Hepatocyte (in vitro differentiated cells): ENCODE results near the gene CD44. TPM values are rescaled to one million over a fixed set of nuclear protein-coding genes. Genes with fewer than 3 reads are reported as not detected.

Experiments
- DNase-seq: peaks from one replicate; pipeline ENCODE4 v3.0.0-alpha.2; 2016; ENCODE audit warnings: low spot score
- H2AFZ ChIP-seq: fragments of 200-600 bp; sonication (generic); 2 replicates; pipeline ENCODE4 v1.6.0; 2016; ENCODE audit warnings: antibody characterized with exemption, mild to moderate bottlenecking
- H3K27ac ChIP-seq: fragments of 200-600 bp; sonication (generic); 2 replicates; pipeline ENCODE4 v1.5.1; 2016; ENCODE audit warnings: mild to moderate bottlenecking
- H3K27me3 ChIP-seq: fragments of 200-600 bp; sonication (generic); 2 replicates; pipeline ENCODE4 v1.6.1; 2016
- H3K36me3 ChIP-seq: fragments of 200-600 bp; sonication (generic); replicated peaks from 2 replicates; pipeline ENCODE4 v1.5.1; 2016; ENCODE audit warnings: low read depth; ENCODE audit not compliant: insufficient read depth
- H3K4me1 ChIP-seq: fragments of 200-600 bp; sonication (generic); 2 replicates; pipeline ENCODE4 v1.5.1; 2016; ENCODE audit warnings: mild to moderate bottlenecking, moderate library complexity; ENCODE audit not compliant: insufficient read depth
- H3K4me2 ChIP-seq: fragments of 200-600 bp; sonication (generic); 2 replicates; pipeline ENCODE4 v1.6.0; 2016
- H3K4me3 ChIP-seq: fragments of 200-600 bp; sonication (generic); 2 replicates; pipeline ENCODE4 v1.5.1; 2016; ENCODE audit warnings: mild to moderate bottlenecking
- H3K79me2 ChIP-seq: fragments of 200-600 bp; sonication (generic); 2 replicates; pipeline ENCODE4 v1.6.0; 2017; ENCODE audit warnings: mild to moderate bottlenecking
- H3K9me2 ChIP-seq: fragments of 200-600 bp; sonication (generic); replicated peaks from 2 replicates; pipeline ENCODE4 v1.6.0; 2017; ENCODE audit warnings: mild to moderate bottlenecking; ENCODE audit not compliant: insufficient read depth
- H3K9me3 ChIP-seq: fragments of 200-600 bp; sonication (generic); 2 replicates; pipeline ENCODE4 v1.5.1; 2016; ENCODE audit warnings: low read depth, mild to moderate bottlenecking
- H4K20me1 ChIP-seq: fragments of 200-600 bp; sonication (generic); 2 replicates; pipeline ENCODE4 v1.6.0; 2016; ENCODE audit warnings: mild to moderate bottlenecking; ENCODE audit not compliant: insufficient read depth, poor library complexity, severe bottlenecking
- CTCF ChIP-seq: fragments of 200-600 bp; sonication (generic); IDR thresholded peaks from 2 replicates; pipeline ENCODE4 v1.5.1; 2016; ENCODE audit warnings: antibody characterized with exemption, mild to moderate bottlenecking; ENCODE audit not compliant: poor library complexity
- EZH2 ChIP-seq: fragments of 200-600 bp; sonication (generic); IDR thresholded peaks from 2 replicates; pipeline ENCODE4 v1.6.1; 2016; ENCODE audit warnings: antibody characterized with exemption, mild to moderate bottlenecking, borderline replicate concordance
- EZH2phosphoT487 ChIP-seq: fragments of 200-600 bp; sonication (generic); IDR thresholded peaks from one replicate; pipeline ENCODE4 v1.6.1; 2018; ENCODE audit warnings: antibody characterized with exemption, mild to moderate bottlenecking, low read depth, moderate library complexity; ENCODE audit not compliant: unreplicated experiment, severe bottlenecking
- WGBS: methylation state at CpG from one replicate; pipeline ENCODE4 v1.1.6; 2016; ENCODE audit warnings: low lambda C conversion rate; ENCODE audit errors: missing lambda C conversion rate; 5-methylcytosine and 5-hydroxymethylcytosine counted together
- polyA plus RNA-seq: library from polyadenylated mRNA; unstranded; fragments of >200 nt; fragmentation: Nextera tagmentation; extraction: Ambion mirVana; gene quantifications from 2 replicates; pipeline ENCODE4 v1.2.1, GENCODE V29; 2016
- total RNA-seq: library from RNA; depleted of rRNA; stranded (reverse); fragments of >200 nt; gene quantifications from 2 replicates; pipeline ENCODE4 v1.2.3, GENCODE V29; 2014

Gene CD44
- total and polyA plus RNA-seq, 2 experiments from 2014 or later = 17.5 to 29.5 TPM

GRCh38 chr11:35237860-35238715, 99.1 kb downstream of the CD44 start:
- Histone ChIP-seq H3K4me2 (no peak overlapping the region), H3K9me2 (no peaks in the 10 kb centered on the region), H3K4me3 (no peak overlapping the region), H3K27me3 (no peaks in the 10 kb centered on the region), H2AFZ (no peak overlapping the region), H4K20me1 (no peaks in the 10 kb centered on the region), H3K27ac (no peak overlapping the region), H3K4me1 (no peaks in the 10 kb centered on the region), H3K9me3 (no peaks in the 10 kb centered on the region), H3K79me2 (no peaks in the 10 kb centered on the region), H3K36me3 (no peaks in the 10 kb centered on the region)
- DNase-seq = peak; percentile 73
- no peak for TF ChIP-seq EZH2phosphoT487
- no peak for TF ChIP-seq EZH2
- peak; percentile 64 for TF ChIP-seq CTCF
- WGBS = 54% methylated on average over 15 of the region's 15 CpGs

- Histone ChIP-seq H3K36me3 (no peaks in the 10 kb centered on the region), H3K9me3 (no peaks in the 10 kb centered on the region), H2AFZ (no peak overlapping the region), H3K27ac (no peak overlapping the region), H3K4me2 (no peak overlapping the region), H3K4me1 (no peaks in the 10 kb centered on the region), H3K79me2 (no peaks in the 10 kb centered on the region), H3K4me3 (no peak overlapping the region), H3K9me2 (no peaks in the 10 kb centered on the region), H3K27me3 (no peaks in the 10 kb centered on the region), H4K20me1 (no peaks in the 10 kb centered on the region)
- WGBS = 79% methylated on average over 1 of the region's 1 CpG
- no peak for DNase-seq
- no peak for TF ChIP-seq EZH2
- TF ChIP-seq CTCF = no peak
- no peak for TF ChIP-seq EZH2phosphoT487
These were observed 99.9 kb downstream of the CD44 start for GRCh38 chr11:35238882-35239281.

GRCh38 chr11:35239471-35240075, 100.6 kb downstream of the CD44 start:
- H3K9me2 ChIP-seq = no peaks in the 10 kb centered on the region
- no peaks in the 10 kb centered on the region for H3K36me3 ChIP-seq
- H3K27me3 ChIP-seq = no peaks in the 10 kb centered on the region
- no peak for DNase-seq
- no peaks in the 10 kb centered on the region for H3K79me2 ChIP-seq
- H3K27ac ChIP-seq = no peak overlapping the region
- TF ChIP-seq EZH2 (no peak), CTCF (no peak), EZH2phosphoT487 (no peak)
- H3K4me1 ChIP-seq = no peaks in the 10 kb centered on the region
- no peaks in the 10 kb centered on the region for H3K9me3 ChIP-seq
- H3K4me3 ChIP-seq = no peak overlapping the region
- H3K4me2 ChIP-seq = no peak overlapping the region
- 58% methylated on average over 2 of the region's 4 CpGs for WGBS
- H2AFZ ChIP-seq = no peak overlapping the region
- H4K20me1 ChIP-seq = no peaks in the 10 kb centered on the region
